HG02943 (cell line): ENCODE data around the gene NIPSNAP3A.
"Not testable (repeated sequence)": the region's sequence is repeated elsewhere in the genome, so short reads cannot be mapped to it uniquely, and the experiment has no call there.

Experiments used
- ATAC-seq: cut with Tn5 transposase; IDR thresholded peaks from one replicate; pipeline ENCODE4 v1.9.1; 2021; ENCODE audit warnings: mild to moderate bottlenecking, low read depth, moderate library complexity; ENCODE audit not compliant: unreplicated experiment

The NIPSNAP3A gene

DNA sequence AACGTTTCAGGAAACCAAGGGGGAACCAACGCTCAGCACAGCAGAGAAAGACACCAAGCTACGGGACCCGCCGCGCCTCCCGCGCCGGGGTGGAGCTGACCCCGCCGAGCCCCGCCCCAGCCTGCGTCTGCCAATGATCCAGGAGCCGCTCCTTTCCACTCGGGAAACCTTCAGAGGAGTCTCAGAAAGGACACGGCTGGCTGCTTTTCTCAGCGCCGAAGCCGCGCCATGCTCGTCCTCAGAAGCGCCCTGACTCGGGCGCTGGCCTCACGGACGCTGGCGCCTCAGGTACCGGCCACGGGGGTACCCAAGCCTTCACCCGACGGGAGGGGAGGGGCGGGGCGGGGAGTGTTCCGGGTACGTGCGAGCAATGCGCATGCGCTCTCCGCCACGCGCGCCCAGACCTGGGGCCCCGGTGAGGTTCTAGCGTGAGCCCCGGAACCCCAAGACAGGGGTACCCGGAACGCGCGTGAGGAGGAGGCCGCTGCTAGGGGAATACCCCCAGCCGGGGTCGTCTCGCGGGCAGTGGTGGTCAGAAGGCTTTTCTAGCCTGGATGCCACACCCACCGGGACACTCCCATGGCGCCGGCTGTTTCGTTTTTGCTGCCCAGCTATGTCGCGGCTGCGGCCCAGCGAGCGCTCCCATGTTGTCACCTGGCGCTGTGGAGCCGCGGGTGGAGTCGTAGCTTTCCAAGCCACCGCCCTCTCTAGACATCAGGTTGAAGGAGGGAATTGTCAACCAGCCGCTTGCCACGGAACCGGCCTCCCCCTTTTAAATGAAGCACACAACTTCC is at the start of gene NIPSNAP3A:
Gene NIPSNAP3A (plus strand): TSS at position 119 of the 794 bp plus-strand sequence. CDS start 110 bp downstream, at position 229.
- ATAC-seq: peak; percentile 83

- no peak for ATAC-seq
Observed at GRCh38 chr9:104700306-104700705, 47.2 kb upstream of the NIPSNAP3A start.

DNA sequence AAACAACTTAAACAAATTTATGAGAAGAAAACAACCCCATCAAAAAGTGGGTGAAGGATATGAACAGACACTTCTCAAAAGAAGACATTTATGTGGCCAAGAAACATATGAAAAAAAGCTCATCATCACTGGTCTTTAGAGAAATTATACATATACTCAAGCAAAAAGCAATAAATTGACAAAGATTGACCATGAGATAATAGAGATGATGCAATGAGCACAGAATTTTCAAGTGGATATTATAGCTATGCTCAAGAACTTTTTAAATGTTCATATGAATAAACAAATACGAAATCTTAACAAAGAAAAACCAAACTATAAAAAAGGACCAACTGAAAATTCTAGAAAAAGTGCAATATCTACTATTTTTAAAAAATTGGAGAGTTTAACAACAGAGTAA is 38.7 kb upstream of the NIPSNAP3A start:
- ATAC-seq: not testable (repeated sequence)

- no peak for ATAC-seq
Observed at GRCh38 chr9:104711604-104712003, 35.9 kb upstream of the NIPSNAP3A start.

GRCh38 chr9:104725014-104725413 is 22.5 kb upstream of the NIPSNAP3A start:
- ATAC-seq: no peak

- ATAC-seq: no peak
Observed at GRCh38 chr9:104738452-104738851, 9.0 kb upstream of the NIPSNAP3A start.

DNA sequence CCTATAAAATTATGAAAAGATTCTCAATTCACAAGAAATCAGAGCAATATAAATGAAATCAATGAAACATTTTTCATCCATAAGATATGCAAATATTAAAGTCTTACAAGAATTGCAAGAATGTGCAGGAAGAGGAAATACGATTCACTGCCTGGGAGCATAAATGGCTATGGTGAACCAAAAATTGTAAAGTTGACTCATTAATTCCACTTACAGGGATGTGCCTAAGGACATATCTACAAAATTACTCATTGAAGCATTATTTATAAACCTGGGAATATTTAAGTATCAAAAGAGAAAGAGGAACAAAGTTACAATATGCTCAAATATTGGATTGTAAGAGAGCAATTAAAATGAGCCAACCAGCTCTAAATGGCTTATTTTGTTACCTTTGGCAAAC is 6.9 kb upstream of the NIPSNAP3A start:
- no peak for ATAC-seq

GRCh38 chr9:104743376-104743985 is 4.0 kb upstream of the NIPSNAP3A start:
- peak; percentile 35 for ATAC-seq

GRCh38 chr9:104745852-104746251 is 1.6 kb upstream of the NIPSNAP3A start:
- ATAC-seq: no peak

- no peak for ATAC-seq
Observed at GRCh38 chr9:104746285-104746684, 1.2 kb upstream of the NIPSNAP3A start.

DNA sequence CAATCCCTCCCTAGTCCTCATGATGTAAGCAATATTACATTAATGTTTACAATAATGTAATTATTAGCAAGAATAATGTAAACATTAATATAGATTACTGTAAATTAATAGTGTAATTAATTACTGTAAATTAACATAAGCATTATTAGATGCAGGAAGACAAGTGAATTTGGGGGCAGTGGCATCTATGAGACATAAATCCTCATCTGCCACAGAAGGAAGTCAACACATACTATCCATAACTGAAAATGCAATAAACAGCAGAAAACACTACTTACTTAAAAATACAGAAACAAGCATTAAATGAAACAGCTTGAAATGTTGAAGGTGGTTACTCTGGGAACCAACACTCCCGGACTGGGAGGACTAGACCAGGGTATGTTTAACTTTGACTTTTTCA is 685 bp upstream of the NIPSNAP3A start:
- ATAC-seq: no peak

DNA sequence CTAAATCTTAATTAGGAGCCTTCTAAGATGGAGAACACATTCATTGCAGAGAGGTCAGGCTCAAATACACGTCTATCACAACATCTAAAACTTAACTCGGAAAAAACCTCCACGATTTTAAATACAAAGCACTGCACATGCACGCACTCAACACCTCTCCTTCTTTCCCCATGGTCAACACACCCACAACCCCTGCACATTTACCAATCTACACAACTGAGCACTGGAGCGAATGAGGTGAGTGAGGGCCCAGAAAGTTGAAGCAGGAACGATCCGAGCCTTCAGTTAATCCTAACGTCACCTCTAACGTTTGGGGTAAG is 278 bp upstream of the NIPSNAP3A start:
- ATAC-seq: peak; percentile 21

- peak; percentile 8 for ATAC-seq
Observed at GRCh38 chr9:104748359-104749031, 1.0 kb downstream of the NIPSNAP3A start.

DNA sequence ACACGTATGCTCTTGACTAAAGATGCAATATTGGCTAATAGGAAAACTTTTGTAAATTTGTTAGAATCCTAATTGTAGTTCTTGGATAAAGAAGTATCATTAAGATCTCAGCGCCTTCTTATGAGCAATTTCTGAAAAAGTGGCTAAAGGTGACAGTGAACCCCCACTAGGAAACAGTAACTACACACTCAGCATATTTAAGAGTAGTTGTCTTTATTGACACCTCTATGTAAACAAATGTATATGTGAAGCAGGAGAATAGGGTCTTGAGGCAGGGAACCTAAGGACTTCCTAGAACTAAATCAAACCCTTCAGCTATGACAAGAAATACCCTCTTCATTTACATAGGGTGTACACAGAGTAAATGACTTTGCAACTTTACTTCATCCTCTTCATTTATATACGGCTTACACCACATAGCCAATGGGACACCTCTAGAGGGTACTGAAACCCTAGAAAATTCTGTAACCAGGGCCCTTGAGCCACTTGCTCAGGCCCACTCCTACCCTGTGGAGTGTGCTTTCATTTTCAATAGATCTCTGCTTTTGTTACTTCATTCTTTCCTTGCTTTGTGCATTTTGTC is 2.8 kb downstream of the NIPSNAP3A start:
- no peak for ATAC-seq

- ATAC-seq: no peak
Observed at GRCh38 chr9:104758974-104759373, 11.5 kb downstream of the NIPSNAP3A start.

GRCh38 chr9:104765138-104765537 is 17.7 kb downstream of the NIPSNAP3A start:
- ATAC-seq: no peak

- ATAC-seq: no peak
Observed at GRCh38 chr9:104766025-104766424, 18.5 kb downstream of the NIPSNAP3A start.

DNA sequence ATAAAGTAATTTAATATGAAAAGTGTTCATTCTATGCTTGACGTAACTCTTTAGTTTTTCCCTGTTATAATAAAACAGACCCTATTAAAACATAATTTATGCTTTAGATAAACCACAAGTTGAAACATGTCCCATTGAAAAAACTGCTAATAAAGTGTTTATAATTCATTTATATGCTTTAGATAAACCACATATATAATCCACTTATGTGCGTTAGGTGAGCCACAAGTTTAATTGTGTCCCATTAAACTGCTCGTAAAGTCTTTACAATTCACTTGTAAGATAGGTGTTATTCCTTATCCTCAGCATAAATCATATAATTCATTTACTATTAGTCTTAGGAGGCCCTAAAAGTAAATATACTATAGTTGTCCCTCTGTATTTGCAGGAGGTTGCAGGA is 20.0 kb downstream of the NIPSNAP3A start:
- no peak for ATAC-seq

GRCh38 chr9:104769029-104769428 is 21.5 kb downstream of the NIPSNAP3A start:
- not testable (repeated sequence) for ATAC-seq

DNA sequence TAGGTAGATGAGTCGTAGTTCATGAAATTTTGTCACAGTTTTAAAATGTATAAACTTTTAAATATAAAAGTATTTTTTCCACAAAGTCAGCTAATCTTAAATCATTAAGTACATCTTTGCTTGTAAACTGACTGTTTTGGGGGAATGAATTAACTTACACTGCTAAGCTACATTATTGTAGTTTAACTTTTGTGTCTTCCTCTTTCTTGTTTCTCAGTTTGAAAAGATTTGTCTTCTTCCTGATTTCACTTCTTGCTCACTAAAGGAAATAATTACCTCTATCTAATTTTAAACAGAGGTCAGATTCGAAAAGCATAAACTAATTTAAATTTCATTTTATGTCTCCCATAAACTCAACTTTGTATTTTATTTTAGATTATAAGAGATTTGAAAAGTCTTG is 22.2 kb downstream of the NIPSNAP3A start:
- no peak for ATAC-seq
